Fibroblast of lung (primary cell): ENCODE measurements around the gene CEP128. TPM values are rescaled to one million over a fixed set of nuclear protein-coding genes. Genes with fewer than 3 reads are reported as not detected.

ENCODE experiments used
- DNase-seq, 2 donors: peaks; one replicate each; pipeline versions ENCODE4 v3.0.0 to v3.0.0-alpha.2; 2010; ENCODE audit warnings: low read depth in 2 of 2
- H2AFZ ChIP-seq: 2 replicates; pipeline ENCODE4 v1.5.1; 2012; ENCODE audit warnings: low read length, control low read depth, inconsistent platforms
- H3K27ac ChIP-seq: 2 replicates; pipeline ENCODE4 v1.5.1; 2011; ENCODE audit warnings: low read length, control low read depth; ENCODE audit not compliant: insufficient read depth
- H3K27me3 ChIP-seq: 2 replicates; pipeline ENCODE4 v1.5.1; 2011; ENCODE audit warnings: mild to moderate bottlenecking, low read length; ENCODE audit not compliant: control insufficient read depth, insufficient read depth
- H3K36me3 ChIP-seq: 2 replicates; pipeline ENCODE4 v1.5.1; 2011; ENCODE audit warnings: low read length; ENCODE audit not compliant: control insufficient read depth, insufficient read depth
- H3K4me1 ChIP-seq: 2 replicates; pipeline ENCODE4 v1.5.1; 2011; ENCODE audit warnings: low read length; ENCODE audit not compliant: control insufficient read depth, insufficient read depth; ENCODE audit errors: extremely low read depth
- H3K4me2 ChIP-seq: 2 replicates; pipeline ENCODE4 v1.5.1; 2011; ENCODE audit warnings: low read length, control low read depth; ENCODE audit not compliant: insufficient read depth; ENCODE audit errors: extremely low read depth
- H3K4me3 ChIP-seq, 4 experiments: fragments of 200-600 bp in 1 of 4; sonication (generic) in 1 of 4; replicated peaks in 1 of 4; 2 replicates each; pipeline ENCODE4 v1.5.1; 2011 to 2016; ENCODE audit warnings: low read length in 4 of 4, low read depth in 3 of 4, mild to moderate bottlenecking in 3 of 4, control low read depth in 2 of 4, inconsistent platforms in 1 of 4, mixed read lengths in 1 of 4; ENCODE audit not compliant: insufficient read depth in 1 of 4; ENCODE audit errors: control extremely low read depth in 1 of 4
- H3K79me2 ChIP-seq: 2 replicates; pipeline ENCODE4 v1.5.1; 2012; ENCODE audit warnings: mild to moderate bottlenecking, low read length, inconsistent platforms; ENCODE audit not compliant: control insufficient read depth, insufficient read depth
- H3K9ac ChIP-seq: 2 replicates; pipeline ENCODE4 v1.5.1; 2011; ENCODE audit warnings: mild to moderate bottlenecking, low read length, control low read depth; ENCODE audit not compliant: insufficient read depth
- H3K9me3 ChIP-seq: 2 replicates; pipeline ENCODE4 v1.5.1; 2012; ENCODE audit warnings: low read depth, low read length; ENCODE audit not compliant: control insufficient read depth, insufficient read depth
- H4K20me1 ChIP-seq: 2 replicates; pipeline ENCODE4 v1.5.1; 2011; ENCODE audit warnings: low read length; ENCODE audit not compliant: control insufficient read depth, insufficient read depth; ENCODE audit errors: extremely low read depth
- EZH2 ChIP-seq: IDR thresholded peaks from 2 replicates; pipeline ENCODE4 v1.5.1; 2012; ENCODE audit warnings: low read length, control low read depth, mild to moderate bottlenecking; ENCODE audit errors: missing control alignments
- polyA plus RNA-seq, 2 donors: library from polyadenylated mRNA; depleted of rRNA in 1 of 2; stranded (reverse) in 1 of 2; unstranded in 1 of 2; fragments of >200 nt; gene quantifications; 2 replicates each; pipeline ENCODE4 v1.2.1, GENCODE V29; 2011 to 2012; ENCODE audit warnings: missing spikeins in 1 of 2
- total RNA-seq: library from RNA; depleted of rRNA; stranded (reverse); fragments of >200 nt; gene quantifications from 2 replicates; pipeline ENCODE4 v1.2.1, GENCODE V29; 2014
- TF ChIP-seq, protein P1 (sequence below), 2 donors: IDR thresholded peaks in 1 of 2; conservative IDR thresholded peaks in 1 of 2; 1 replicate in 1 of 2; 2 replicates in 1 of 2; pipeline ENCODE4 v1.5.1; 2011 to 2012; ENCODE audit warnings: low read length in 2 of 2, control low read depth in 1 of 2, inconsistent platforms in 1 of 2, low read depth in 1 of 2, mild to moderate bottlenecking in 1 of 2

CEP128 gene
- total and polyA plus RNA-seq, 2 donors (not counting 1 experiment from before 2014, with no cell fraction given), result 1.3 to 7.8 TPM

DNA sequence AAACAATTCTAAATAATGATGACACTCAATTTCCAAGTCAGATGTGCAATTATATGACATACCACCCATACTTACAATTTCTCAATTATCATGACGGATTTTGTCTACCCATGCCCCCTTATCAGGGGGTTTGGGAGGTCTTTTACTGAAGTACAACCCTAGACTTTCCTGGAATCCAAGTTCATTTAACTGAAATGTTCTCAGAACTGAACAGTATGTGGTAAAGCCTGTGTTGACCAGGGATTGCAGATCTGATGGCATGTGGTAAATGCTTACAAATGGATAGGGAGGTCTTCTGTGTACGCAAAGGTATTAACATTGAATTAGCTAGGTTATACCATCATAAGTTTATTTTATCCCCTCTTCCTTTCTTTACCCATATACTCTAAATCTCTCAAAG, 281.8 kb downstream of the CEP128 start:
- Histone ChIP-seq H2AFZ (no peak overlapping the region), H3K4me3 (no peak overlapping the region), H3K4me1 (no peaks in the 10 kb centered on the region), H3K27me3 (no peaks in the 10 kb centered on the region), H3K4me2 (no peak overlapping the region), H3K9me3 (no peaks in the 10 kb centered on the region), H3K36me3 (no peaks in the 10 kb centered on the region), H4K20me1 (no peaks in the 10 kb centered on the region), H3K27ac (no peak overlapping the region), H3K9ac (no peak overlapping the region), H3K79me2 (no peaks in the 10 kb centered on the region)
- no peak for DNase-seq
- TF ChIP-seq, protein P1, sequence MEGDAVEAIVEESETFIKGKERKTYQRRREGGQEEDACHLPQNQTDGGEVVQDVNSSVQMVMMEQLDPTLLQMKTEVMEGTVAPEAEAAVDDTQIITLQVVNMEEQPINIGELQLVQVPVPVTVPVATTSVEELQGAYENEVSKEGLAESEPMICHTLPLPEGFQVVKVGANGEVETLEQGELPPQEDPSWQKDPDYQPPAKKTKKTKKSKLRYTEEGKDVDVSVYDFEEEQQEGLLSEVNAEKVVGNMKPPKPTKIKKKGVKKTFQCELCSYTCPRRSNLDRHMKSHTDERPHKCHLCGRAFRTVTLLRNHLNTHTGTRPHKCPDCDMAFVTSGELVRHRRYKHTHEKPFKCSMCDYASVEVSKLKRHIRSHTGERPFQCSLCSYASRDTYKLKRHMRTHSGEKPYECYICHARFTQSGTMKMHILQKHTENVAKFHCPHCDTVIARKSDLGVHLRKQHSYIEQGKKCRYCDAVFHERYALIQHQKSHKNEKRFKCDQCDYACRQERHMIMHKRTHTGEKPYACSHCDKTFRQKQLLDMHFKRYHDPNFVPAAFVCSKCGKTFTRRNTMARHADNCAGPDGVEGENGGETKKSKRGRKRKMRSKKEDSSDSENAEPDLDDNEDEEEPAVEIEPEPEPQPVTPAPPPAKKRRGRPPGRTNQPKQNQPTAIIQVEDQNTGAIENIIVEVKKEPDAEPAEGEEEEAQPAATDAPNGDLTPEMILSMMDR (conservative IDR thresholded peaks at IDR 0.05 in 1 of 2, IDR thresholded peaks at IDR 0.05 in 1 of 2; ENCODE audit: low read depth in 1 of 2, low read length in 2 of 2), result no peak
- TF ChIP-seq EZH2, result no peak

DNA sequence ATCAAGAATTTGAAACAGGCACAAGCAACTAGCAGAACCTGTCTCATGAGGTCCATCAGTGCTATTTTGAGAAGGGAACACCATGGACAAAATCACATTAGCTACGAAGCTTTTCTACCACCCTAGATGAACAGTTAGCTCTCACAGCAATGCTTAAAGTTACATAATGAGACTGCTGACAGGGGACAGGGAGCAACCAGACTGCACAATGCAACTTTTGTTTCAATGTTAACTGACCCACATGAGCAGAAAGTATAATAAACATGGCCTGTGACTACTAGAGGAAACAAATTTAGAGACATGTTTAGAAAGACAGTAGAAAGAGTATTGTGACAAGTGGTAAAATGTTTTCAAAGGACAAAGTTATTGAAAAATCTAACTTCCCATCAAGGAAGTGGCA, 282.8 kb downstream of the CEP128 start:
- Histone ChIP-seq H3K9me3 (no peaks in the 10 kb centered on the region), H3K27ac (no peak overlapping the region), H3K27me3 (no peaks in the 10 kb centered on the region), H3K4me2 (no peak overlapping the region), H3K4me3 (no peak overlapping the region), H3K79me2 (no peaks in the 10 kb centered on the region), H3K4me1 (no peaks in the 10 kb centered on the region), H3K9ac (no peak overlapping the region), H3K36me3 (no peaks in the 10 kb centered on the region), H4K20me1 (no peaks in the 10 kb centered on the region), H2AFZ (no peak overlapping the region)
- TF ChIP-seq EZH2, result no peak
- TF ChIP-seq, protein P1 (conservative IDR thresholded peaks at IDR 0.05 in 1 of 2, IDR thresholded peaks at IDR 0.05 in 1 of 2; ENCODE audit: low read depth in 1 of 2, low read length in 2 of 2), result no peak
- no peak for DNase-seq

DNA sequence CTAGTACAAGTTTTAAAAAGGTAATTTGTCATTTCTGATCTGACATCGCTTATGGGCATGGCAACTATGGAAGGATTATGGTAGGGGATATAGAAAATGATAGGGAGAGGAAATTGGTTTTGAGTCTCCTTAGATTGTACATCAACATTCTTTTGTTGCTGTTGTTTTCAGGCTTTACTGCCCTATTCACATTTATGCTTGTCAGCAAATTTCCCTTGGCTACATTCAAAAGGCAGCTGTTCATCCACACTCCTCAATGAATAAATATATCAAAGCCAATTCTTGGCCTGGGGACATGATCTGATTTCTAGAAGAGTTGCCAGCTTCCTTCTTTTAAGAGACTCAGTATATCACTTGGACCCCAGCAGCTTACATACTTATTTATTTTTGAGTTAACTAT, 283.4 kb downstream of the CEP128 start:
- no peaks in the 10 kb centered on the region for H3K79me2 ChIP-seq
- no peak overlapping the region for H3K27ac ChIP-seq
- H3K27me3 ChIP-seq, result no peaks in the 10 kb centered on the region
- no peak for TF ChIP-seq EZH2
- TF ChIP-seq, protein P1 (conservative IDR thresholded peaks at IDR 0.05 in 1 of 2, IDR thresholded peaks at IDR 0.05 in 1 of 2; ENCODE audit: low read depth in 1 of 2, low read length in 2 of 2), result no peak
- H3K36me3 ChIP-seq, result no peaks in the 10 kb centered on the region
- no peak for DNase-seq
- H3K4me2 ChIP-seq, result no peak overlapping the region
- no peaks in the 10 kb centered on the region for H3K4me1 ChIP-seq
- H2AFZ ChIP-seq, result no peak overlapping the region
- no peaks in the 10 kb centered on the region for H3K9me3 ChIP-seq
- H3K4me3 ChIP-seq, result no peak overlapping the region
- no peak overlapping the region for H3K9ac ChIP-seq
- H4K20me1 ChIP-seq, result no peaks in the 10 kb centered on the region
